Psoas muscle (tissue), 8 donors: ENCODE results near the gene KCNE4. TPM values are rescaled to one million over a fixed set of nuclear protein-coding genes. Genes with fewer than 3 reads are reported as not detected.

ENCODE experiments used
- ATAC-seq, 4 donors: fragments of 200-7000 bp; cut with Tn5 transposase; one replicate each; pipeline ENCODE4 v1.9.1; 2020; ENCODE audit warnings: moderate library complexity in 3 of 4, mild to moderate bottlenecking in 2 of 4
- DNase-seq, 2 donors: peaks; one replicate each; pipeline ENCODE4 v3.0.0-alpha.2; 2020
- H3K27ac ChIP-seq: fragments of 200-600 bp; one replicate; pipeline ENCODE4 v1.8.0; 2022
- H3K27me3 ChIP-seq, 3 donors: fragments of 200-600 bp in 1 of 3; one replicate each; pipeline versions ENCODE4 v1.6.1 to v1.8.0; 2013 to 2022; ENCODE audit warnings: low read length in 2 of 3, mild to moderate bottlenecking in 2 of 3, moderate library complexity in 1 of 3; ENCODE audit not compliant: insufficient read depth in 3 of 3
- H3K36me3 ChIP-seq, 2 donors: fragments of 200-600 bp in 1 of 2; one replicate each; pipeline versions ENCODE4 v1.6.1 to v1.8.0; 2013 to 2022; ENCODE audit warnings: low read depth in 1 of 2, mild to moderate bottlenecking in 1 of 2, moderate library complexity in 1 of 2; ENCODE audit not compliant: insufficient read depth in 1 of 2
- H3K4me1 ChIP-seq: fragments of 200-600 bp; one replicate; pipeline ENCODE4 v1.8.0; 2022
- H3K4me3 ChIP-seq: fragments of 200-600 bp; one replicate; pipeline ENCODE4 v1.8.0; 2022; ENCODE audit warnings: mild to moderate bottlenecking
- H3K9me3 ChIP-seq: fragments of 200-600 bp; one replicate; pipeline ENCODE4 v1.8.0; 2022
- WGBS, 3 donors: extraction: QIAGEN DNeasy Blood & Tissue Kit; methylation state at CpG; one replicate each; pipeline versions ENCODE4 v1.1.6 to v1.1.7; 2013; 5-methylcytosine and 5-hydroxymethylcytosine counted together
- intact Hi-C, 2 donors: fragments of 100-400 bp; cut with DNase I; formaldehyde crosslinking; loops; one replicate each; pipeline versions ENCODE4 v1.11.0 to v1.14.2; 2022
- polyA plus RNA-seq, 3 donors: library from polyadenylated mRNA; stranded (reverse); fragments of 200-250 nt; gene quantifications; one replicate each; pipeline ENCODE4 v1.2.3, GENCODE V29; 2013
- total RNA-seq, 4 donors: library from RNA; stranded (reverse); fragmentation: NEBNext Ultra II Directional in 2 of 4; extraction: Animal tissue kit (Norgen Biotek cat#: 25700) in 2 of 4; gene quantifications; one replicate each; pipeline versions ENCODE4 v1.2.1 to v1.2.4, GENCODE V29; 2021 to 2023
- TF ChIP-seq, protein P1 (sequence below): fragments of 200-600 bp; IDR thresholded peaks from one replicate; pipeline ENCODE4 v1.8.0; 2022; ENCODE audit warnings: antibody characterized with exemption
- donor health status: healthy with polysubstance abuse.
- donor health status: DM: no; HTN: no; CAD: no; lungs with moderate emphysema.
- donor health status: Bipolar disorder and iron deficiency.
- donor health status: healthy.
- donor health status: DM: yes; HTN: yes; CAD: no.
- donor health status: DM: no; HTN: no; CAD: no.
- donor health status: DM: no; HTN: no; CAD: no.
- donor health status: DM: yes; HTN: yes; CAD: no.

KCNE4 gene
- total and polyA plus RNA-seq, 7 donors = 0.34 to 1.7 (median 0.84) TPM

GRCh38 chr2:223099561-223099960 lies 47.6 kb downstream of the KCNE4 start:
- DNase-seq (no peak), ATAC-seq (no peak)
- Histone ChIP-seq H3K27ac (no peak overlapping the region), H3K36me3 (no peaks in the 10 kb centered on the region), H3K9me3 (no peaks in the 10 kb centered on the region), H3K4me3 (no peak overlapping the region), H3K4me1 (no peaks in the 10 kb centered on the region), H3K27me3 (no peaks in the 10 kb centered on the region)
- WGBS, 3 donors = 72 to 85% (median 81%) methylated on average over 3 of the region's 3 CpGs
- intact Hi-C loops = no loop called here
- TF ChIP-seq, protein P1, sequence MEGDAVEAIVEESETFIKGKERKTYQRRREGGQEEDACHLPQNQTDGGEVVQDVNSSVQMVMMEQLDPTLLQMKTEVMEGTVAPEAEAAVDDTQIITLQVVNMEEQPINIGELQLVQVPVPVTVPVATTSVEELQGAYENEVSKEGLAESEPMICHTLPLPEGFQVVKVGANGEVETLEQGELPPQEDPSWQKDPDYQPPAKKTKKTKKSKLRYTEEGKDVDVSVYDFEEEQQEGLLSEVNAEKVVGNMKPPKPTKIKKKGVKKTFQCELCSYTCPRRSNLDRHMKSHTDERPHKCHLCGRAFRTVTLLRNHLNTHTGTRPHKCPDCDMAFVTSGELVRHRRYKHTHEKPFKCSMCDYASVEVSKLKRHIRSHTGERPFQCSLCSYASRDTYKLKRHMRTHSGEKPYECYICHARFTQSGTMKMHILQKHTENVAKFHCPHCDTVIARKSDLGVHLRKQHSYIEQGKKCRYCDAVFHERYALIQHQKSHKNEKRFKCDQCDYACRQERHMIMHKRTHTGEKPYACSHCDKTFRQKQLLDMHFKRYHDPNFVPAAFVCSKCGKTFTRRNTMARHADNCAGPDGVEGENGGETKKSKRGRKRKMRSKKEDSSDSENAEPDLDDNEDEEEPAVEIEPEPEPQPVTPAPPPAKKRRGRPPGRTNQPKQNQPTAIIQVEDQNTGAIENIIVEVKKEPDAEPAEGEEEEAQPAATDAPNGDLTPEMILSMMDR = no peak

DNA sequence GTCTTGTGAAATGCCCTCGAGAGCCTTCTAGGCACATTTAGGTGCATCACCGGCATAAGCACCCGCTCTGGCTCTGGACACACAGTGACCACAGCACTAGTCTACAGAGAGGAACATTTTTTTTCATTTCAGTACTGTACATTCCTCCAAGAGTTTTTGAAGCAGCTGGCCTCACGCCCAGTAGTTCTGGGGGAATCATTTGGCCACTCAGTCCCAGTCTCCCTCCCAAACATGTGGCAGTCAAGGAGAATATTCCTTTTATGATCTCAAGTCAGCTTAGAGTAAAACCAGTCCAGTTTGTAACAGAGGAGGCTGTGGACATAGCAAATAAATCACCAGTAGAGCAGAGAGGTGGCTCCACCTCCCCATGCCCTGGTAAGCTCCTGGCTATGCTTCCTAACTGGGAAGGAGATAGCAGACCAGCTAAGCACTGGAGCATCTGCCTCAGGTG lies 48.1 kb downstream of the KCNE4 start:
- H3K36me3 ChIP-seq = no peaks in the 10 kb centered on the region
- no peaks in the 10 kb centered on the region for H3K27me3 ChIP-seq
- H3K4me1 ChIP-seq = no peaks in the 10 kb centered on the region
- no peak overlapping the region for H3K27ac ChIP-seq
- 26 to 40% (median 36%) methylated on average over 4 of the region's 4 CpGs for WGBS, 3 donors
- DNase-seq (peak; percentile 69 to 74), ATAC-seq (peak in 2 of 4 donors; percentile 32 to 47)
- no peak overlapping the region for H3K4me3 ChIP-seq
- TF ChIP-seq, protein P1 = no peak
- intact Hi-C loops = no loop called here
- H3K9me3 ChIP-seq = no peaks in the 10 kb centered on the region

GRCh38 chr2:223101340-223102039 lies 49.5 kb downstream of the KCNE4 start:
- DNase-seq (no peak), ATAC-seq (peak in 2 of 4 donors; percentile 33 to 62)
- no peaks in the 10 kb centered on the region for H3K9me3 ChIP-seq
- H3K4me3 ChIP-seq = no peak overlapping the region
- TF ChIP-seq, protein P1 = no peak
- intact Hi-C loops = no loop called here
- H3K4me1 ChIP-seq = no peaks in the 10 kb centered on the region
- 63 to 76% (median 71%) methylated on average over 4 of the region's 4 CpGs for WGBS, 3 donors
- no peaks in the 10 kb centered on the region for H3K36me3 ChIP-seq
- H3K27me3 ChIP-seq = no peaks in the 10 kb centered on the region
- no peak overlapping the region for H3K27ac ChIP-seq

- no peaks in the 10 kb centered on the region for H3K4me1 ChIP-seq
- no peaks in the 10 kb centered on the region for H3K27me3 ChIP-seq
- ATAC-seq (peak in 1 of 4 donors; percentile 19), DNase-seq (no peak)
- no peaks in the 10 kb centered on the region for H3K36me3 ChIP-seq
- intact Hi-C loops = no loop called here
- no peak overlapping the region for H3K4me3 ChIP-seq
- H3K27ac ChIP-seq = no peak overlapping the region
- 66 to 75% (median 71%) methylated on average over 3 of the region's 3 CpGs for WGBS, 3 donors
- no peaks in the 10 kb centered on the region for H3K9me3 ChIP-seq
- TF ChIP-seq, protein P1 = no peak
Observed at GRCh38 chr2:223102040-223102400, 50.0 kb downstream of the KCNE4 start.

- ATAC-seq = no peak
- intact Hi-C loops = no loop called here
Observed at GRCh38 chr2:223102450-223102849, 50.5 kb downstream of the KCNE4 start.

More at GRCh38 chr2:223102450-223102849, 50.5 kb downstream of the KCNE4 start:
- Histone ChIP-seq H3K27me3 (no peaks in the 10 kb centered on the region), H3K4me3 (no peak overlapping the region), H3K4me1 (no peaks in the 10 kb centered on the region), H3K36me3 (no peaks in the 10 kb centered on the region), H3K9me3 (no peaks in the 10 kb centered on the region), H3K27ac (no peak overlapping the region)
- DNase-seq = no peak
- 66 to 77% (median 71%) methylated on average over 3 of the region's 3 CpGs for WGBS, 3 donors
- TF ChIP-seq, protein P1 = no peak
